ENCODE measurements around the gene RPS19BP1. TPM values are rescaled to one million over a fixed set of nuclear protein-coding genes. Genes with fewer than 3 reads are reported as not detected.
A peak's percentile ranks its signal among the peaks of the same experiment; 100 is the strongest.

The RPS19BP1 gene
- total RNA-seq, 4 donors from 2014 or later, result 103 to 157 (median 133) TPM

GRCh38 chr22:39490966-39491680 is 41.4 kb downstream of the RPS19BP1 start:
- DNase-seq (ENCODE audit: low spot score) (no peak), ATAC-seq (ENCODE audit: low FRiP score) (no peak)
- TF ChIP-seq CTCF (IDR thresholded peaks at IDR 0.05), result no peak

- ATAC-seq (ENCODE audit: low FRiP score) (peak; percentile 65), DNase-seq (ENCODE audit: low spot score) (peak; percentile 74)
- TF ChIP-seq CTCF (IDR thresholded peaks at IDR 0.05), result no peak
Measured at GRCh38 chr22:39490135-39490798, 42.3 kb downstream of the RPS19BP1 start.

GRCh38 chr22:39489094-39490068 is 43.2 kb downstream of the RPS19BP1 start:
- no peak for TF ChIP-seq CTCF (IDR thresholded peaks at IDR 0.05)
- DNase-seq (ENCODE audit: low spot score), result no peak
- no peak for ATAC-seq (ENCODE audit: low FRiP score)

- DNase-seq (ENCODE audit: low spot score) (no peak), ATAC-seq (ENCODE audit: low FRiP score) (no peak)
- TF ChIP-seq CTCF (IDR thresholded peaks at IDR 0.05), result no peak
Measured at GRCh38 chr22:39488563-39489083, 43.9 kb downstream of the RPS19BP1 start.

- DNase-seq (ENCODE audit: low spot score) (no peak), ATAC-seq (ENCODE audit: low FRiP score) (no peak)
- no peak for TF ChIP-seq CTCF (IDR thresholded peaks at IDR 0.05)
Measured at GRCh38 chr22:39487826-39488520, 44.6 kb downstream of the RPS19BP1 start.
